Cardiac muscle cell (in vitro differentiated cells and primary cell): Measurements from ENCODE around the gene DOP1B. TPM values are rescaled to one million over a fixed set of nuclear protein-coding genes. Genes with fewer than 3 reads are reported as not detected.
"Not testable (repeated sequence)": the region's sequence is repeated elsewhere in the genome, so short reads cannot be mapped to it uniquely, and the experiment has no call there.

Experiments
- DNase-seq, 2 donors: peaks; one replicate each; pipeline versions ENCODE4 v3.0.0 to v3.0.0-alpha.2; 2010 to 2017; ENCODE audit warnings: low read depth in 1 of 2, low spot score in 1 of 2
- H3K27ac ChIP-seq: fragments of 200-600 bp; sonication (generic); 2 replicates; pipeline ENCODE4 v1.5.1; 2016
- H3K27me3 ChIP-seq: fragments of 200-600 bp; sonication (generic); 2 replicates; pipeline ENCODE4 v1.6.0; 2016; ENCODE audit warnings: control low read depth
- H3K36me3 ChIP-seq: fragments of 200-600 bp; sonication (generic); 2 replicates; pipeline ENCODE4 v1.5.1; 2016; ENCODE audit warnings: control low read depth
- H3K4me1 ChIP-seq: fragments of 200-600 bp; sonication (generic); 2 replicates; pipeline ENCODE4 v1.8.1; 2017; ENCODE audit warnings: low read depth, mild to moderate bottlenecking, mixed run types
- H3K4me3 ChIP-seq: fragments of 200-600 bp; sonication (generic); 2 replicates; pipeline ENCODE4 v1.5.1; 2016; ENCODE audit warnings: mild to moderate bottlenecking
- H3K9me3 ChIP-seq: fragments of 200-600 bp; sonication (generic); 2 replicates; pipeline ENCODE4 v1.5.1; 2017; ENCODE audit warnings: low read depth, mild to moderate bottlenecking, control low read depth
- CTCF ChIP-seq: IDR thresholded peaks from 2 replicates; pipeline ENCODE4 v1.5.1; 2012; ENCODE audit warnings: low read depth, mild to moderate bottlenecking, low read length
- polyA plus RNA-seq: library from polyadenylated mRNA; unstranded; fragments of >200 nt; fragmentation: Nextera tagmentation; extraction: Ambion mirVana; gene quantifications from 2 replicates; pipeline ENCODE4 v1.2.1, GENCODE V29; 2016
- total RNA-seq: library from RNA; depleted of rRNA; stranded (reverse); fragments of >200 nt; gene quantifications from 2 replicates; pipeline ENCODE4 v1.2.3, GENCODE V29; 2016

Gene DOP1B
- total and polyA plus RNA-seq, 2 experiments from 2014 or later, result 3.3 to 6.9 TPM

DNA sequence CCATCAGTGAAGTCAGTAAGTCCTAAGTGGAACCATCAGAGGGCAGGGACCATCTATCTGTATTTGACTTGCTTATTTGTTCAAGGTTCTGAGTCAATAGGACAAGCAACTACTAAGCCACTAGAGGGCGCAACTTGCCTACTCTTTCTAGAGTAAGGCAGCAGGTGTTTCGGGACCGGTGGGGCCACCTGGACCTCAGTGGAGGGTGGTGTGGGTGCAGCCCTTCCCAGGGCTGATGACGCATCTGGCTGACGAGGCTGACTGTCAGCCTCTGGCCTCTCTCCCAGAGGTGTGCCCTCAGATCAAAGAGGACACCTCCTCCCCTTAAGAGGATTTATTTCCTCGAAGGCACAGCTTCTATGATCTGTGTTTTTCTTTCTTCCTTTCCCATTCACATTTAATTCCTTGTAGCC, 15.1 kb upstream of the DOP1B start:
- peak; percentile 82 to 94 for DNase-seq
- Histone ChIP-seq H3K4me1 (no peaks in the 10 kb centered on the region), H3K27ac (no peak overlapping the region), H3K4me3 (no peak overlapping the region), H3K27me3 (peaks cover 41% of the 10 kb centered on the region), H3K36me3 (no peaks in the 10 kb centered on the region), H3K9me3 (no peaks in the 10 kb centered on the region)
- TF ChIP-seq CTCF, result peak; percentile 79

DNA sequence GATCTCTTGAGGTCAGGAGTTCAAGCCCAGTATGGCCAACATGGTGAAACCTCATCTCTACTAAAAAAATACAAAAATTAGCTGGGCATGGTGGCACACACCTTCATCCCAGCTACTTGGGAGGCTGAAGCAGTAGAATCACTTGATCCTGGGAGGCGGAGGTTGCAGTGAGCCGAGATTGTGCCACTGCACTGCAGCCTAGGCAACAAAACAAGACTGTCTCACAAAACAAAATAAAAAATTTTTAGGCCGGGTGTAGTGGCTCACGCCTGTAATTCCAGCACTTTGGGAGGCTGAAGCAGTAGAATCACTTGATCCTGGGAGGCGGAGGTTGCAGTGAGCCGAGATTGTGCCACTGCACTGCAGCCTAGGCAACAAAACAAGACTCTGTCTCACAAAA, 12.4 kb upstream of the DOP1B start:
- H3K4me3 ChIP-seq, H3K27ac ChIP-seq, H3K4me1 ChIP-seq, H3K36me3 ChIP-seq, H3K9me3 ChIP-seq, DNase-seq: not testable (repeated sequence)
- peaks cover 21% of the 10 kb centered on the region for H3K27me3 ChIP-seq

DNA sequence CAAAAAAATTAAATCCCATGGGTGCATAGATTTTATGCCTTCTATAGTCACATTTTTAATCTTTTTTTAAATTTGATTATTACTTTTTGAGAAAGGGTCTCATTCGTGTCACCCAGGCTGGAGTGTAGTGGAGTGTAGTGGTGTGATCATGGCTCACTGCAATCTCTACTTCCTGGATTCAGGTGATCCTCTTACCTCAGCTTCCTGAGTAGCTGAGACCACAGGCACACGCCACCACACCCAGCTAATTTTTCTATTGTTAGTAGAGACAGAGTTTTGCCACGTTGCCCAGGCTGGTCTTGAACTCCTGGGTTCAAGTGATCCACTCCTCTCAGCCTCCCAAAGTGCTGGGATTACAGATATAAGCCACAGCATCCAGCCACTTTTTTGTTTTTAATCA, 11.4 kb upstream of the DOP1B start:
- no peaks in the 10 kb centered on the region for H3K9me3 ChIP-seq
- H3K27ac ChIP-seq, result no peak overlapping the region
- H3K4me1 ChIP-seq, result peaks cover under 1% of the 10 kb centered on the region
- H3K27me3 ChIP-seq, result peaks cover 14% of the 10 kb centered on the region
- no peak for DNase-seq
- TF ChIP-seq CTCF, result no peak
- H3K36me3 ChIP-seq, result no peaks in the 10 kb centered on the region
- H3K4me3 ChIP-seq, result no peak overlapping the region

- peaks cover 6% of the 10 kb centered on the region for H3K4me1 ChIP-seq
- no peak overlapping the region for H3K27ac ChIP-seq
- no peak for DNase-seq
- TF ChIP-seq CTCF, result no peak
- no peak overlapping the region for H3K4me3 ChIP-seq
- H3K9me3 ChIP-seq, result no peaks in the 10 kb centered on the region
- H3K36me3 ChIP-seq, result no peaks in the 10 kb centered on the region
- H3K27me3 ChIP-seq, result peaks cover 6% of the 10 kb centered on the region
Observed at GRCh38 chr21:36147911-36148310, 8.7 kb upstream of the DOP1B start.

DNA sequence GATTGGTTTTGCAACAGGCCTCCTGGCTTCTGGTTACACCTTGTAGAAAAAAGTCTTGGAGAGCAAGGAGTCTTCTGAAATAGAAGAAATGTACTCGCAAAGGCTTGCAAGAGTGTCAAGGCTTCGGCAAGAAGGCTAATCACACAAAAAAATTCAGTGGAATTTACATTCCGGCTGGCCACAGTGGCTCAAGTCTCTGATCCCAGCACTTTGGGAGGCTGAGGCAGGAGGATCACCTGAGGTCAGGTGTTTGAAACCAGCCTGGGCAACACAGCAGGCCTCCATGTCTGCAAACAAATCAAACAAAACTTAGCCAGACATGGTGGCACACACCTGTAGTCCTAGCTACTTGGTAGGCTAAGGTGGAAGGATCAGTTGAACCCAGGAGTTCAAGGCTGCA, 7.7 kb upstream of the DOP1B start:
- TF ChIP-seq CTCF, result no peak
- peaks cover 6% of the 10 kb centered on the region for H3K4me1 ChIP-seq
- no peak overlapping the region for H3K4me3 ChIP-seq
- no peaks in the 10 kb centered on the region for H3K36me3 ChIP-seq
- DNase-seq, result no peak
- H3K27ac ChIP-seq, result no peak overlapping the region
- H3K9me3 ChIP-seq, result no peaks in the 10 kb centered on the region
- H3K27me3 ChIP-seq, result peaks cover 6% of the 10 kb centered on the region

GRCh38 chr21:36149788-36150711, 6.6 kb upstream of the DOP1B start:
- Histone ChIP-seq H3K36me3 (no peaks in the 10 kb centered on the region), H3K9me3 (no peaks in the 10 kb centered on the region), H3K27ac (no peak overlapping the region), H3K27me3 (peaks cover 14% of the 10 kb centered on the region), H3K4me3 (no peak overlapping the region), H3K4me1 (peaks cover 6% of the 10 kb centered on the region)
- DNase-seq, result peak in 1 of 2 donors; percentile 71
- no peak for TF ChIP-seq CTCF
